Heart left ventricle (tissue), 16 donors: ENCODE measurements around the gene SEC14L2. TPM values are rescaled to one million over a fixed set of nuclear protein-coding genes. Genes with fewer than 3 reads are reported as not detected.

Experiments
- ATAC-seq, 4 donors: fragments of 200-7000 bp; cut with Tn5 transposase; one replicate each; pipeline ENCODE4 v1.9.1; 2020 to 2022; ENCODE audit warnings: moderate library complexity in 4 of 4, mild to moderate bottlenecking in 3 of 4, moderate number of reproducible peaks in 1 of 4
- DNase-seq, 5 donors: peaks; one replicate each; pipeline ENCODE4 v3.0.0-alpha.2; 2020
- H3K27ac ChIP-seq, 12 donors: fragments of 200-600 bp; sonication (generic) in 4 of 12; one replicate each; pipeline versions ENCODE4 v1.5.0 to v1.8.0; 2016 to 2022; ENCODE audit warnings: mild to moderate bottlenecking in 2 of 12
- H3K27me3 ChIP-seq, 9 donors: fragments of 200-600 bp; sonication (generic) in 2 of 9; one replicate each; pipeline versions ENCODE4 v1.5.1 to v1.8.0; 2016 to 2022; ENCODE audit warnings: mild to moderate bottlenecking in 3 of 9
- H3K36me3 ChIP-seq, 9 donors: fragments of 200-600 bp; sonication (generic) in 2 of 9; one replicate each; pipeline versions ENCODE4 v1.5.0 to v1.8.0; 2018 to 2022; ENCODE audit warnings: mild to moderate bottlenecking in 2 of 9
- H3K4me1 ChIP-seq, 12 donors: fragments of 200-600 bp; sonication (generic) in 4 of 12; one replicate each; pipeline versions ENCODE4 v1.5.0 to v1.8.0; 2016 to 2022; ENCODE audit warnings: mild to moderate bottlenecking in 3 of 12
- H3K4me3 ChIP-seq, 12 donors: fragments of 200-600 bp; sonication (generic) in 4 of 12; one replicate each; pipeline versions ENCODE4 v1.5.0 to v1.8.0; 2017 to 2022; ENCODE audit warnings: mild to moderate bottlenecking in 9 of 12, moderate library complexity in 4 of 12
- H3K9me3 ChIP-seq, 12 donors: fragments of 200-600 bp; sonication (generic) in 4 of 12; one replicate each; pipeline versions ENCODE4 v1.5.0 to v1.8.0; 2016 to 2022; ENCODE audit warnings: mild to moderate bottlenecking in 1 of 12
- CTCF ChIP-seq, 12 donors: fragments of 200-600 bp; sonication (generic) in 4 of 12; IDR thresholded peaks; one replicate each; pipeline versions ENCODE4 v1.5.0 to v1.8.0; 2018 to 2022; ENCODE audit warnings: antibody characterized with exemption in 12 of 12, mild to moderate bottlenecking in 5 of 12
- POLR2A ChIP-seq, 2 donors: fragments of 450-650 bp; IDR thresholded peaks; one replicate each; pipeline ENCODE4 v1.6.1; 2017; ENCODE audit warnings: antibody characterized with exemption in 2 of 2, mild to moderate bottlenecking in 2 of 2, moderate library complexity in 2 of 2
- WGBS, 4 donors: extraction: QIAGEN DNeasy Blood & Tissue Kit in 2 of 4; methylation state at CpG; one replicate each; pipeline versions ENCODE4 v1.1.5 to v1.1.7; 2013 to 2018; 5-methylcytosine and 5-hydroxymethylcytosine counted together
- intact Hi-C, 10 donors: fragments of 100-400 bp; cut with DNase I; formaldehyde crosslinking; loops; one replicate each; pipeline versions ENCODE4 v1.11.1 to v1.14.2; 2022
- polyA plus RNA-seq, 2 donors: library from polyadenylated mRNA; stranded (reverse); fragments of 200-250 nt; gene quantifications; one replicate each; pipeline ENCODE4 v1.2.3, GENCODE V29; 2013
- total RNA-seq, 9 donors: library from RNA; depleted of rRNA in 2 of 9; stranded (reverse); fragments of >200 nt in 2 of 9; fragmentation: NEBNext Ultra II Directional in 3 of 9; extraction: Animal tissue kit (Norgen Biotek cat#: 25700) in 3 of 9; gene quantifications; one replicate each; pipeline versions ENCODE4 v1.1.0 to v1.2.4, GENCODE V29; 2016 to 2023
- donor health status: ischemic (EF 13 %, LVEDD 7.1; RV severe dilation, severe dysfunction).
- donor health status: healthy with polysubstance abuse.
- donor health status: DM: no; HTN: yes; CAD: no.
- donor health status: DM: no; HTN: no; CAD: no.
- donor health status: ischemic (EF 25% LVEDD 6.9; RV normal size, moderate dysfunction).
- donor health status: ischemic (EF 25% LVEDD 5.7; RV mildly dilated, moderate dysfunction).
- donor health status: healthy.
- donor health status: DM: yes; HTN: yes; CAD: no.
- donor health status: ischemic (EF 35%, LVEDD 5.7; RV mildly dilated, moderate dysfunction).
- donor health status: nonischemic (EF 11% LVEDD 7.7; RV severe dilation, severe dysfunction).
- donor health status: DM: yes; HTN: yes; CAD: no.
- donor health status: PGD.
- donor health status: ischemic (EF 29% LVEDD 5.4; RV normal size, mild dysfunction).
- donor health status: nonischemic (EF 23%, LVEDD 6.1; RV moderate dilation, normal function).

SEC14L2 gene
- total and polyA plus RNA-seq, 11 donors: 0.30 to 11.2 (median 1.6) TPM

- Histone ChIP-seq H3K9me3 (no peaks in the 10 kb centered on the region), H3K27me3 (no peaks in the 10 kb centered on the region), H3K4me1 (peaks cover 0 to under 1% (median 0%) of the 10 kb centered on the region in 12 donors), H3K27ac (no peak overlapping the region), H3K36me3 (no peaks in the 10 kb centered on the region), H3K4me3 (no peak overlapping the region)
- DNase-seq: no peak
- intact Hi-C loops: no loop called here
- no peak for TF ChIP-seq POLR2A (IDR thresholded peaks at IDR 0.05)
- no peak for TF ChIP-seq CTCF (IDR thresholded peaks at IDR 0.05)
- ATAC-seq: peak in 1 of 4 donors; percentile 9
- WGBS, 4 donors: 78 to 81% (median 79%) methylated on average over 6 to 7 of the region's 7 CpGs
Observed at GRCh38 chr22:30362651-30363281, 34.1 kb upstream of the SEC14L2 start.

- ATAC-seq: no peak
- H3K36me3 ChIP-seq: no peaks in the 10 kb centered on the region
- 93 to 95% (median 93%) methylated on average over 16 to 18 of the region's 18 CpGs for WGBS, 4 donors
- H3K27ac ChIP-seq: no peak overlapping the region
- intact Hi-C loops: no loop called here
- no peaks in the 10 kb centered on the region for H3K9me3 ChIP-seq
- no peaks in the 10 kb centered on the region for H3K4me1 ChIP-seq
- no peak overlapping the region for H3K4me3 ChIP-seq
- DNase-seq: no peak
- no peaks in the 10 kb centered on the region for H3K27me3 ChIP-seq
- TF ChIP-seq POLR2A (IDR thresholded peaks at IDR 0.05): no peak
- TF ChIP-seq CTCF (IDR thresholded peaks at IDR 0.05): no peak
Observed at GRCh38 chr22:30365891-30366290, 30.9 kb upstream of the SEC14L2 start.

GRCh38 chr22:30368420-30368819 lies 28.4 kb upstream of the SEC14L2 start:
- no peak for ATAC-seq
- Histone ChIP-seq H3K4me3 (no peak overlapping the region), H3K27ac (no peak overlapping the region), H3K9me3 (no peaks in the 10 kb centered on the region), H3K4me1 (peaks cover 0 to 9% (median 0%) of the 10 kb centered on the region in 12 donors), H3K27me3 (no peaks in the 10 kb centered on the region), H3K36me3 (no peaks in the 10 kb centered on the region)
- TF ChIP-seq CTCF (IDR thresholded peaks at IDR 0.05): no peak
- no peak for TF ChIP-seq POLR2A (IDR thresholded peaks at IDR 0.05)
- 86 to 100% (median 93%) methylated on average over 5 to 9 of the region's 9 CpGs for WGBS, 4 donors
- no peak for DNase-seq
- intact Hi-C loops: no loop called here

- WGBS, 4 donors: 71 to 79% (median 76%) methylated on average over 19 of the region's 19 CpGs
- no peaks in the 10 kb centered on the region for H3K36me3 ChIP-seq
- ATAC-seq: no peak
- no peak for DNase-seq
- TF ChIP-seq CTCF (IDR thresholded peaks at IDR 0.05) (no peak), POLR2A (IDR thresholded peaks at IDR 0.05) (no peak)
- no peak overlapping the region for H3K27ac ChIP-seq
- intact Hi-C loops: no loop called here
- no peak overlapping the region for H3K4me3 ChIP-seq
- H3K4me1 ChIP-seq: peaks cover 0 to 9% (median 0%) of the 10 kb centered on the region in 12 donors
- H3K27me3 ChIP-seq: no peaks in the 10 kb centered on the region
- no peaks in the 10 kb centered on the region for H3K9me3 ChIP-seq
Observed at GRCh38 chr22:30370641-30371230, 26.1 kb upstream of the SEC14L2 start.
